Measurements from ENCODE around the gene IDH1.

The IDH1 gene

GRCh38 chr2:208210688-208211451 lies 44.0 kb downstream of the IDH1 start:
- TF ChIP-seq CTCF (conservative IDR thresholded peaks at IDR 0.05) (no peak), ZFX (IDR thresholded peaks at IDR 0.05) (no peak)
- no peak overlapping the region for H3K27ac ChIP-seq

GRCh38 chr2:208208335-208209085 lies 46.4 kb downstream of the IDH1 start:
- TF ChIP-seq CTCF (conservative IDR thresholded peaks at IDR 0.05) (no peak), ZFX (IDR thresholded peaks at IDR 0.05) (no peak)
- no peak overlapping the region for H3K27ac ChIP-seq

GRCh38 chr2:208207769-208208168 lies 47.1 kb downstream of the IDH1 start:
- H3K27ac ChIP-seq, result no peak overlapping the region
- TF ChIP-seq CTCF (conservative IDR thresholded peaks at IDR 0.05) (no peak), ZFX (IDR thresholded peaks at IDR 0.05) (no peak)

GRCh38 chr2:208204166-208204565 lies 50.7 kb downstream of the IDH1 start:
- H3K27ac ChIP-seq, result no peak overlapping the region
- no peak for TF ChIP-seq CTCF (conservative IDR thresholded peaks at IDR 0.05)
- TF ChIP-seq ZFX (IDR thresholded peaks at IDR 0.05), result no peak

GRCh38 chr2:208195531-208195930 lies 59.3 kb downstream of the IDH1 start:
- no peak overlapping the region for H3K27ac ChIP-seq
- TF ChIP-seq ZFX (IDR thresholded peaks at IDR 0.05) (no peak), CTCF (conservative IDR thresholded peaks at IDR 0.05) (no peak)

GRCh38 chr2:208192611-208193236 lies 62.1 kb downstream of the IDH1 start:
- no peak for TF ChIP-seq CTCF (conservative IDR thresholded peaks at IDR 0.05)
- no peak for TF ChIP-seq ZFX (IDR thresholded peaks at IDR 0.05)
- no peak overlapping the region for H3K27ac ChIP-seq
